ENCODE data around the gene CSMD2.
"Not testable (repeated sequence)": the region's sequence is repeated elsewhere in the genome, so short reads cannot be mapped to it uniquely, and the experiment has no call there.

CSMD2 gene

DNA sequence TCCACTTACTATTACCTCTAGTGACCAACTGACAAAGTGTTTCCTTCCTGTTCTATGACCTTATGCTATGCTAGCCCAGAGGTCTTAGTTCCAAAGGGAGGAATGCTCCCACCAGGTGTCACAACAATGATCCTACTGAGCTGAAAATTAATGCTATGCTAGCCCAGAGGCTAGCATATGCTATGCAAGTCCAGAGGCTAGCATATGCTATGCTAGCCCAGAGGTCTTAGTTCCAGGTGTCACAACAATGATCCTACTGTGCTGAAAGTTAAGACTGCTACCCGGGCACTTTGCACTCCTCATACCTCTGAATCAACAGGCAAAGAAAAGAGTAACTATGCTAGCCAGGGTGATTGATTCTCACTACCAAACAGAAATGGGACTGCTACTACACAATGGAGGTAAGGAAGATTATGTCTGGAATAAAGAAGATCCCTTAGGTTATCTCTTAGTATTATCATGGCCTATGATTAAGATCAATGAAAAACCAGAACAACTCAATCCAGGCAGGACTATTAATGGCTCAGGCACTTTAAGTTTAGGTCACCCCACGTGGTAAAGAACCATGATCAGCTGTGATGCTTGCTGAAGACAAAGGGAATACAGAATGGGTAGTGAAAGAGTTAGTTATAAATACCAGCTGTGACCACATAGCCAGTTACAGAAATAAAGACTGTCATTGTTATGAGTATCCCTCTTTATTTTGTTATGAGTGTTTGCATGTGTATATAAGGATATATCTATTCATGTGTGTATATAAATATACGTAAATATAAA lies 114.1 kb downstream of the CSMD2 start:
- no peak for DNase-seq

DNA sequence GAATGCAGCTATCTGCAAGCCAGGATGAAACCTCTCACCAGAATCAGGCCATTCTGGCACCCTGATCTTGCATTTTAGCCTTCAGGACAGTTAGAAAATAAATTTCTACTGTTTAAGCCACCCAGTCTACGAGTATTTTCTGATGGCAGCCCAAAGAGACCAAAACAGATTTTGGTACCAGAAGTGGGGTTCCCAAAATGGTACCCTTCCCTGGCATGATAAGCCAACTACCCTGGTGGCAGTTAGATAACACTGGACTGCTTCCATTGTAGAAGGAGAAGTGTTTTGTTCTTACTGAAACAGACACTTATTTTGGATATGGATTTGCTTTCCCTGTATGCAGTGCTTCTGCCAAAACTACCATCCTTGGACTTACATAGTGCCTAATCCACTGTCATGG lies 115.0 kb downstream of the CSMD2 start:
- DNase-seq: no peak

DNA sequence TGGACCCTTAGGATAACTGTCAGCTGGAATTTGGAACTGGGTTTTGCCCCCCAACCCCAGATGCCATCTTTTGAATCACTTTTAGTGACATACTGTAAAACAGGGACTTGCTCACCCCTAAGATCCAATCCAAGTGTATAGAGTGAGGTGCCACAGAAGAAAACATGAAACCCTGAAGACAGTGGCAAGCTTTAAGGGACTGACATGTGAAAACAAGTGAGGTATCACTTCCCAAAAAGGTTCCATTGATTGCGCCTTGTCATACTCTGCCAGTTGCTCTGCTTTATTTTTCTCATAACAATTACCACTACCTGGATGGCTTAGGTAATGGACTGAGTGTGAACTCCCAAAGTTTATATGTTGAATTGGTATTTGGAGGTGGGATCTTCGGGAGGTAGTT lies 115.6 kb downstream of the CSMD2 start:
- DNase-seq: no peak

DNA sequence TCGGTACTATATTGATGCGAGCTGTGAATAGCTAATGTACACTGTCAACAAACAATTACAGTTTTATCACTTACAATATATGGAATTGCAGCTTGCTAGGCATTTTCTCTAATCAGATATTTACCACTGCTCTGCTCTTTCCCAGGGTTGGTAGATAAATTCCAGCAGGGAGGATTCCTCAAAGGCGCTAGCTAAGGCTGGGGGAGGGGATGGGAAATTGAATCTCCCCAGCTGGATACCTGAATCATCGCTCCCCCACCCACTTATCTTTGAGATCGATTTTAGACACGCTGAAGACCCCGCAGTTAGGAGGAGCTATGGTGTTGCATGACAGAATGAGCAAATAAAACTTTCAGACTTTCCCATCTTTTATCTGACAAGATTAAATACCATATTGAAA lies 127.2 kb downstream of the CSMD2 start:
- DNase-seq: no peak

DNA sequence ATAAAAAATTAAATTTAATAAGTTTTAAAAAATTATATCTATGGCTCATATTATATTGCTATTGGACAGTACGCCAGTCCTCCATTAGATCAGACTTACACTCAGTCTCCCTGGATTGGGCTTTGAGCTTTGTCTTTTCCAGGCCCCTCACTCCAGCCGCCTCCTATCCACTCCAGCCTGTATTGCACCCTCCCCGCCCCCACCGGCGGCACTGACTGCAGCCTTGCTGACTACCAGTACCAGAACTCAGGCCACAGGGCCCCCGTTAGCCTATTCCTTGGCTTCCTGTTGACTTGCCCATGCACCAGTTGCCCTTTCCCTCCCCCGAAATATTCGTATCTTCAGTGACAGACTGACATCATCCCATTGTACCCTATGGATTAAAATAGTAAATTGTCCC lies 127.9 kb downstream of the CSMD2 start:
- DNase-seq: no peak

DNA sequence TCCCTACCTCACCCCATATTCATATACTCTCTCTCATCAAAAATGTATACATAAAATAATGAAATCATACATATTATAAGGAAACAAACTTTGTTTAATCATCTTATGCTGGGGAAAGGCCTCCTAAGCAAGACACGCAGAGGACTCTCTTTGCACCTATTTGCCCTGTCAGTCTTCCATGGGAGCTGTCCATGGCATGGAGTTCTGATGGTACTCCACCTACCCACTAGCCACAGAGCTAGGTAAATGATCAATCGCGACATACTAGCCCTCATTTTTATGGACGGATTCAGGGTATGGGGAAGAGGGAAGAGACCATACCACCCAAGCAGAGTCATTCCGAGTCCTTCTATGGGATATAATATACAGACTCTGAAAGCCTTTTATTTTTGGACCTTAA lies 131.0 kb downstream of the CSMD2 start:
- DNase-seq: no peak

DNA sequence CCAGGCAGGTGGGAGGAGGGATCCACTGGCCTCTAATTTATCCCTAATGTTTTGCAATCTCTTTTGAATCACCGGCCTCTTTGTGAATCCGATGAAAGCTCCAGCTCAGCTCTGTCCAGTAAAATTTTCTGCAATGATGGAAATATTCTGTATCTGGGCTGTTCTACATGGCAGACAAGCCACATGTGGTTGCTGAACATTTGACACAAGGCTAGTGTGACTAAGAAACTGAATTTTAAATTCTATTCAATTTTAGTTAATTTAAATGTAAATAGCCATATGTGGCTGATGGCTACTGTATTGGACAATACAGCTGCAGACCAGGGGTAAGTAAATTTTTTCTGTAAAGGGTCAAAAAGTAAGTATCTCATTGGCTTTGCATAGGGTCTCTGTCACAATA lies 135.1 kb downstream of the CSMD2 start:
- no peak for DNase-seq

DNA sequence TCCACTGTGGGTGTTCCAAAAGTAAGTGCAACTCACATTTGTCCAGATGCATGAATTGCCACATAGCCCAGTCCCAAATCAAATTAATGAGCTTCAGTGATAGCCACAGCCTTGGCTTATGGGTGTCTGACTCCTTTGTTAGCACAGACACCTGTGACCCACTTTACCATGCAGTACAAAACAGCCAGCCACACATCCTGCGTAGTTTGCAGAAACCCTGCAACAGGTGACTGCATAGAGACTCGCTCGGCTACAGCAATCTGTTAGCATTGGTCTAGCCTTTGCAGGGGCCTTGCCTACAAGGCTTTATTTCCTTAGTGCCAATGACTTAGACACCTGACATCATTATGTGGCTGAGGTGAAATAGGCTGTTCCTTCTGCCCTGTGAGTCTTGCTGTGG lies 135.5 kb downstream of the CSMD2 start:
- no peak for DNase-seq

DNA sequence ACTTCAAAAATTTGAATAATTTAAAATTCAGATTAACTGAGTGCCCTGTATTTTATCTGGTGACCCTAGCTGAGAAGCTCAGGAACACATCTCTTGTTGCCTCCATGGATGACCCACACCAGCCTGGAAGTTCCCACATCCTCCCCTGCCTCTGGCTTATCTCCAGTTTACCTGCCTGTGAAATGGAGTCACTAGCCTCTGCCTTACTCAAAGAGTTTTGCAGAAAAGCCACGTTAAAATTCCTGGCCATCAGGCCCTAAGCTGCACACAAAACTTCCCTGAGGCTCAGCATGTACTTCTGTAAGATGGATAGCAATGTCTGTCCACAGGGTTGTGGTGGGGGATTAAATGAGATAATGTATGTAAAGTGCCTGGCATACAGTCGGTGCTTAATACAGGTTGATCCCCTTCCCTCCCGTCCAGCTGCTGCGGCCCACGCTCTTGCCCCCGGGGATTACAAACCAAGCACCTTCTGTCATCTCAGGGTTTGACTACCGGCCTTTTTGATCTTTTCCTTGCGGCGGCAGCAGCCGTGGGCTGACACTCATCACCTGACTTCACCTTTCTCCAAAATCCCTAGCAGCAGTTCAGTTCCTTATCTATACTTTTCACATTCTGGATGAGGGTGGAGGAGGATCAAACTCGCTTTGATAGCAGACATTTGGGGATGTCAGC lies 136.5 kb downstream of the CSMD2 start:
- DNase-seq: no peak

DNA sequence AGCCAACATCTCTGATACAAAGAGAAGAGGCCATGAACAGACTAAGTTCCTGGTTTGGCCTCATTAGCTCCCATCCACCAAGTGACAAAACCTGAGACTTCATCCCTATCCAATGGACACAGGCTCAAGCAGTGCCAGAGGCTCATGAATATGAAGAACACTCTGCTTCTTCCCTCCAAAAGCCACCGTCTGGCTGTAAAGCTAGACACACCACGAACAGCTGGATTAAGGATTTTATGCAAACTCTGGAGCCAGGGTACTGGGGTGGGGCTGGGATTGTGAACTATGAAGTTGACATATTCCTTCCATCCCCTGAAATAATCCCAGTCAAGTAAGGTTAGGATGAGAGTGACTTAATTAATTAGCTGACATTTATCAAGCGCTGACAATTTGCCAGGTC lies 139.4 kb downstream of the CSMD2 start:
- no peak for DNase-seq

DNA sequence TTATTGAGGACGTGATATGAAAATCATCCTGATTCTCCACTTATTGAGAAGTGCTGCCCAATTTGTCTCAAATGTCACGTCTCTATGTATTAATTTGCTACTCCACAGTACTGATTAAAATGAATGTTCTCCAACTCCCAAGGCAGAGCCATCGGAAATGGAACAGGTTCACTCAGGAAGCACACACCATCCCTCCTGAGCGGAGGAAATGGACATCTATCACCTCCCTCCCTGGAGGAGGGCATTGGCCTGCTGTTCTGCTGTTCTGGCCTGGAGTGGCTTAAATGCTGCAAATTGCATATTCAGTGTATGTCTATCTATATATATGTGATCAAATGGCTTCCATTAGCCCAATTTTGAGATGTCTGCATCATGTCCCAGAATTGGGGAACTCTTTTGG lies 140.5 kb downstream of the CSMD2 start:
- DNase-seq: no peak

DNA sequence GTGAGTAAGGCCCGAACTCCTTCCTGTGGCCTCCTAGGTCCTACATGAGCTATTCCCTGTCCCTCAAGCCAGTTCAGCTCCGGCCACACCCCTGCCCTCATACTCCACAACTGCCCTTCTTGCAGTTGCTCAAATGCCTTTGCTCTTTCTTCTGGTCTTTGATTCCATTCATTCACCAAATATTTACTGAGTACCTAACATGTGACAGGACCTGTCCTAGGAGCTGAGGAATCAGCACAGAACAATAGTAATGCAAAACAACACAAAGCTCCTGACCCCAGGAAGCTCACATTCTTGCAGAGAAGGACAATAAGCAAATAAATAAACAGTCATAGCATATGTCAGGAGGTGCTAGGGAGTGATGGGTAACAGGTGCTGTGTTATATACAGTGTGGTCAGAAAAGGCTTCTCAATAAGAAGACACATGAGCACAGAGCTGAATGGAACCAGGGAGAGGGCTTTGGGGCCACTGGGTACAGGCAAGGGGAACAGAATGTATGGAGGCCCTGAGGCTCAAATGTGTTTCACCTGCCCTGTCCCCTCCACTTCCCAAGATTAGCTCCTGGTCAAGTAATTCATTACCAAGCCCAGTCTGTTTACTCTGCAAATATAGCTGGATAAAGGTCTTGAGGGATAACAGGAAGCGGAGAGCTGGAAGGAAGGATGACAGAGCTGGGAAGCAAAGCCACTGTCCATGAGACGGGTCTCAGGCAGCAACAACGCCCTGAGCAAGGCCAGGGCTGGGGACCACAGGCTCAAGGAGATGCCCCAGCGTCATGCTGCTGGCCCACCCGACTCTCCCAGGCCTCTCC lies 145.1 kb downstream of the CSMD2 start:
- no peak for DNase-seq

DNA sequence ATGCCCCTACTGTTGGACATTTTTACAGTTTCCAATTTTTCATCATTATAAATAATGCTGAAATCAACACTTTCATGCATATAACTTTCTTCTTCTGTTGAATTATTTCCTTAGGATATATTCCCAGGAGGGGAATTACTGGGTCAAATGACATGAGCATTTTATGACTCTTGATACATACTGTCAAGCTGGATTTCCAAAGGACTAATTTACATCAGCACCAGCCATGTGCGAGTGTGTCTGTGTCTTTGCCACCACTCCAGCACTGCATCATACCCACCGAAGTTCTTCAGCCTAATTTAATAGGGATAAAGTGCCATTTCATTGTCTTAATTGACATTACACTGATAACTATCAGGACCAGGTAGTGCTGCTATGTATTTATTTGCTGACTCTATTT lies 146.7 kb downstream of the CSMD2 start:
- DNase-seq: no peak

DNA sequence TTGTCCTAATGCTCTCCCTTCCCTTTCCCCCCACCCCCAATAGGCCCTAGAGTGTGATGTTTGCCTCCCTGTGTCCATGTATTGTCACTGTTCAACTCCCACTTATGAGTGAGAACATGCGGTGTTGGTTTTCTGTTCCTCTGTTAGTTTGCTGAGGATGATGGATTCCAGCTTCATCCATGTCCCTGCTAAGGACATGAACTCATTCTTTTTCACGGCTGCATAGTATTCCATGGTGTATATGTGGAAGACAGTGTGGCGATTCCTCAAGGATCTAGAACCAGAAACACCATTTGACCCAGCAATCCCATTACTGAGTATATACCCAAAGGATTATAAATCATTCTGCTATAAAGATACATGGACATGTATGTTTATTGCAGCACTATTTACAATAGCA lies 148.7 kb downstream of the CSMD2 start:
- DNase-seq: not testable (repeated sequence)

DNA sequence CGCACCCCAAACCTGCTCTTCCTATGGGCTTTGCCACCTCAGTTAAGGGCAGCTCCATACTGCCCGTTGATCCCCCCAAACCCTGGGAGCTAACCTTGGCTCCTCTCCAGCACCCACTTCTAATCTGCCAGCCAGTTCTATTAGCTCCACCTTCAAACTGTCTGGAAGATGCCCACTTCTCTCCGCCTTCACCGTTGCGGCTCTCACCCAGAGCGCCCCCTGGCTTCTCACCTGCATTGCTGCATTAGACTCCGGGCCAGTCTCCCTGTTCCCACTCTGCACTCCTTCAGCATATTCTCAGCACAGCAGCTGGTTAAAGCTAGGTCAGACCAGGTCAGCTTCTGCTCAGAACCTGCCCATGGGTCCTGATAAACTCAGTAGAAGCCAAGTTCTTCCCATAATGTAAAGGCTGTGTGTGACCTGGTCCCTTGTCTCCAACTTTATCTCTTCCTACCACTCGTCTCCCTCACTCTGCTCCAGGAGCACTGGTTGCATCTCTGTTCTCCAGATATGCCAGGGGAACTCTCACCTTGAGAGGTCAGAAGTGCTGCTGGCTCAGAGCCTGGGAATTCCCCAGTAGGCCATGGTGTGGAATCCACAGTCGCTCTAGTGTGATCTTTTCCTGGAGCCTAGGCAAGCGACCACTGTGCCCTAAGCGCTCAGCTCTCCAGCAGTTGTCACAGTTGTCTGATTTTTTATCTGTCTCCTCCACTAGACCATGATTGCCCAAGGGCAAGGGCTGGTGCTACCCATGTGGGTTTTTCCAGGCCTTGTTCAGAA lies 150.9 kb downstream of the CSMD2 start:
- peak; percentile 11 for DNase-seq

DNA sequence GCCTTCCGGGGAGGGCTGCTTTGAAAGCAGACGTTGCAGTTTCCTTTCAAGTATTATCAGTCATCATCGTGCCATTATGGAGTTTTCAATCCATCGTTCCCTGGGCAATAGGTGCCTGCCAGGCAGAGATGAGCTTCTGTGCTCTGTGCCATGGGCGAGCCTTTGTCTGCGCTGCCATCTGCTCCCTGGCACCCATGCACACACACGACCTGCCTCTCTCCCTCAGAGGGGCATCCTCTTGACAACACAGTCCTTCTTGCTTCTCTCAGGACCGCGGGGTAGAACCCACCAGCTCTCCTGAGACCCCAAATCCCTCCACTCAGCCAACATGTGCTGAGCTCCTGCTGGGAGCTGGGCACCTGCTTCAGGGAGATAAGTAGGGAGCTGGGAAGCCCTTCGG lies 151.9 kb downstream of the CSMD2 start:
- no peak for DNase-seq

DNA sequence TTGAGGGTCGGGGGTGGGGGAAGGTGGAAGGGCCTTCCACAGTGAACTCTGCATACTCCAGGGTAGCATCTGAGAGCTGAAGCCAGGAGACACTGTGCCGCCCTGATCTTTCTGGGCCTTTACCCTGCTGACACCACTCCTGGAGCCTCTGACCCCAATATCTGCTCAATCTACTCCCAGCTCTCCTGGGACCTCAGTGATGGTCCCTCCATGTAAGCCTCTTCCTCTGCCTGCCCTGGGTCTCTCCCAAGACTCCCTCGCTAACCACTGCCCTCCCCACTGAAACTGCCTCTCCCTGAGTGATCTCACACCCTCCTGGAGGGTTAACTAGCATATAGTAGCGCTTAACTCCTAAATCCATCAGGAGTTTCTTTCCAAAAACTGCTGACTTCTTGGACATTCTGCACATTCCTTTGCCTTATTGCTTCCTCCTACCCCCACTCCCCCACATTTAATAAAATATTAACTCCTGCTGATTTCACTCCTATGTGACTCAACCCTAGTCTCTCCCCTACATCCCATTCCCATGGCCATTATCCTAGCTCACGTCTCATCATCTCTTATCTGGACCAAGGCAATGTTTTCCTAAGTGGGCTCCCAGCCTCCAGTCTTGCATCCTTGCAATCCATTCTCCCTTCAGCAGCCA lies 155.6 kb downstream of the CSMD2 start:
- DNase-seq: peak; percentile 73

DNA sequence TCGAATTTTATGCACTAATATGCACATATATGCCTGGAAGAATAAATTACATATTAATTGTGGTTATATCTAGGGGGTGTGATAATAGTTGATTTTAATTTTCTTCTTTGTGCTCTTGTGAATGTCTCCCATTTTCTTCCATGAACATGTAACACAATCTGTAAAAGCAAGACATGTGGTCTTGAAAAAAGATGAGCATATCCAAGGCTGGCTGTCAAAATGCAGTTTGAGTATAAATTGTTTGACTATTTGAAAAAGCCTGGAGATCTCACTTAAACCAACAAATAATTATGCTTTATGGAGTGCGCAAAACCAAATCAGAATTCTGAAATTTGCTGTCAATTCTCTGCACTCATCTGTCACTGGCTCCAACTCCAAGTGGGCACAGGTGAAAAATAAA lies 157.3 kb downstream of the CSMD2 start:
- DNase-seq: no peak

DNA sequence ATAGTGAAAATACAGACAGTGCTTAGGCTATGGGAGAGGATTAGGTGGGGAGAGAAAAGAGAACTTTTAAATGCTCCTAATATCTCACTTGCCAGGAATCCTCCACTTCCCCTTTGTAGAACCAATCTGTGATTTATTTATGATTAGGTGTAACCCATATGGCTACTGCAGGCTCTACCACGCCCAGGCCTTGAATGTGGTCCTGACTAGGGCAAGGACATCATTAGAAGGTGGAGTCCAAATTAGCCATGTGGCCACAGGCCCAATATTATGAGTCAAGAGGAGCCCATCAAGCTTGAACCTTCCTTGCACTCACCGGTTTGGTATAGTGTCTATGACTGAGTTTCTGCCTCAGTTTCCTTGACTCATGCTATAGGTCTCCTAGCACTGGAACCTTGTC lies 159.7 kb downstream of the CSMD2 start:
- DNase-seq: no peak

DNA sequence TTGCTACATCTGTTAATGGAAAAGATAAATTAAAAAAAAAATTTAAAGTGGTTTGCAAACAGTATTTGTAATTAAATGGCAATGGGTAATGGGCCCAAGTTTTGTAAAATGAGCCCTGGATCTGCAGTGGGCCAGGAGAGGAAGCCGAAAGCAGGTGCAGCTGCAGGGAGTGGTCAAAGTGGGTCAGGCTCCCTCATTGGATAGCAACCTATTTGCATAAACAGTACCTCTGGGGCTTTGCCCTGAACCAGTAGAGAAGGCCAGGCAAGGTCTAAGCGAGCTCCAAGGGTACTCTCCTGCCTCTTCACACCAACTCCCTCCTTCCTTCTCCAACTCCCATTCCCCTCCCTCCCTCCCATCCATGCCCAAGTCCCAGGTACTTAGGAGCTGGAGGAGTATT lies 162.2 kb downstream of the CSMD2 start:
- no peak for DNase-seq

DNA sequence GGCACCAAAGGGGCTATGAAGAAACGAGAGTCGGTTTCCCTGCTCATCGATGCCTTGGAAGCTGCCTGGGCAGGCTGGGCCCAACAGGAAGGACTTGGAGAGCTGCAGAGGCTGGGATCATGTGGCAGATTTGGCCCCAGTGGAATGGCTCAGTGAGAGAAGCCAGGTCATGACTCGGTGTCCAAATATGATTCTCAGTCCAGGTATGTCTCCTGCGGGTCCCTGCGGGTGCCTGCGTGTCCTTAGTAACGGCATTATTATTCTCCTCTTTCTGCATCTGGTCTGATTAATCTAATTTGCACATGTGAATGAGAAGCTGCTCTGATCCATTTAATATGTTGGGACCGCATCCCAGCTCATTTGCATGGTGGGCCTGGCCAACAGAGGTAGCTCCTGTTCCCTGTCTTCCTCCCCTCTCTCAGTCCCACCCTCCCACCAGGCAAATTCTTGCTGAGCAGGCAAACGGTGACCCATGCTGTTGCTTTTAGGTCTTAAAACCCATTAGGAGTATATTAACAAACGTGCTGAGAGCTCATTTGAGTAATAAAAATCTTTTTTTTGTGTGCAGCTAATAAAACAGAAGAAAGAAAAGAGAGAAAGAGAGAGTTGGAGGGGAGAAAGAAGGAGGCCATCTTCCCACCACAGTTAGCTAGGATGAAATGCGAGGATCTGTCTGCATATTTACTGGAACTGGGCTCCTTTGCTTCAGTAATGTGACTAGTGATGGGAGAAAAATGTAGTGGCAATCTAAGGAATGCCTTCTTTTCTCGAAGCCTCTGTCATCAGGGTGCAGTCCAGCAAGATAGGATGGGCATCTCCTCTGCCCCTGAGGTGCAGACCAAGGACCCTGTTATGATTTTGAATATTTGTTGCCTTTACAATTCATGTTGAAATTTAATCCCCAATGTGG lies 167.6 kb downstream of the CSMD2 start:
- peak; percentile 59 for DNase-seq
